Osteocyte (in vitro differentiated cells): ENCODE results near the gene CARMIL1. TPM values are rescaled to one million over a fixed set of nuclear protein-coding genes. Genes with fewer than 3 reads are reported as not detected.

ENCODE experiments used
- DNase-seq: peaks from one replicate; pipeline ENCODE4 v3.0.0; 2021; ENCODE audit warnings: mixed read lengths; ENCODE audit not compliant: unreplicated experiment; ENCODE audit errors: extremely low spot score
- H3K27ac Mint-ChIP-seq: one replicate; pipeline ENCODE4 v1.8.0; 2021; ENCODE audit warnings: mild to moderate bottlenecking, mixed read lengths; ENCODE audit not compliant: unreplicated experiment
- H3K27me3 Mint-ChIP-seq: one replicate; pipeline ENCODE4 v1.8.0; 2021; ENCODE audit warnings: mixed read lengths; ENCODE audit not compliant: unreplicated experiment
- H3K36me3 Mint-ChIP-seq: one replicate; pipeline ENCODE4 v1.8.0; 2021; ENCODE audit warnings: mixed read lengths; ENCODE audit not compliant: unreplicated experiment
- H3K4me1 Mint-ChIP-seq: one replicate; pipeline ENCODE4 v1.8.0; 2021; ENCODE audit warnings: mixed read lengths; ENCODE audit not compliant: unreplicated experiment
- H3K4me3 Mint-ChIP-seq: one replicate; pipeline ENCODE4 v1.8.0; 2021; ENCODE audit warnings: mild to moderate bottlenecking, moderate library complexity, mixed read lengths; ENCODE audit not compliant: unreplicated experiment
- H3K9me3 Mint-ChIP-seq: one replicate; pipeline ENCODE4 v1.8.0; 2021; ENCODE audit warnings: mixed read lengths; ENCODE audit not compliant: unreplicated experiment
- total RNA-seq: library from RNA; stranded (reverse); gene quantifications from 2 replicates; pipeline ENCODE4 v1.2.1, GENCODE V29; 2021
- TF ChIP-seq, protein P1 (sequence below): fragments of 200-600 bp; sonication (generic); IDR thresholded peaks from 2 replicates; pipeline ENCODE4 v1.5.0; 2021; ENCODE audit warnings: antibody characterized with exemption, mild to moderate bottlenecking, moderate library complexity

Gene CARMIL1
- total RNA-seq, 1 donor from 2014 or later: 14.9 TPM

GRCh38 chr6:25596928-25597818 lies 318.0 kb downstream of the CARMIL1 start:
- H3K4me1 Mint-ChIP-seq: peaks cover 2% of the 10 kb centered on the region
- H3K27ac Mint-ChIP-seq: no peak overlapping the region
- no peak overlapping the region for H3K4me3 Mint-ChIP-seq
- H3K27me3 Mint-ChIP-seq: no peaks in the 10 kb centered on the region
- H3K36me3 Mint-ChIP-seq: peaks cover 26% of the 10 kb centered on the region
- H3K9me3 Mint-ChIP-seq: no peaks in the 10 kb centered on the region
- TF ChIP-seq, protein P1, sequence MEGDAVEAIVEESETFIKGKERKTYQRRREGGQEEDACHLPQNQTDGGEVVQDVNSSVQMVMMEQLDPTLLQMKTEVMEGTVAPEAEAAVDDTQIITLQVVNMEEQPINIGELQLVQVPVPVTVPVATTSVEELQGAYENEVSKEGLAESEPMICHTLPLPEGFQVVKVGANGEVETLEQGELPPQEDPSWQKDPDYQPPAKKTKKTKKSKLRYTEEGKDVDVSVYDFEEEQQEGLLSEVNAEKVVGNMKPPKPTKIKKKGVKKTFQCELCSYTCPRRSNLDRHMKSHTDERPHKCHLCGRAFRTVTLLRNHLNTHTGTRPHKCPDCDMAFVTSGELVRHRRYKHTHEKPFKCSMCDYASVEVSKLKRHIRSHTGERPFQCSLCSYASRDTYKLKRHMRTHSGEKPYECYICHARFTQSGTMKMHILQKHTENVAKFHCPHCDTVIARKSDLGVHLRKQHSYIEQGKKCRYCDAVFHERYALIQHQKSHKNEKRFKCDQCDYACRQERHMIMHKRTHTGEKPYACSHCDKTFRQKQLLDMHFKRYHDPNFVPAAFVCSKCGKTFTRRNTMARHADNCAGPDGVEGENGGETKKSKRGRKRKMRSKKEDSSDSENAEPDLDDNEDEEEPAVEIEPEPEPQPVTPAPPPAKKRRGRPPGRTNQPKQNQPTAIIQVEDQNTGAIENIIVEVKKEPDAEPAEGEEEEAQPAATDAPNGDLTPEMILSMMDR: no peak
- no peak for DNase-seq

DNA sequence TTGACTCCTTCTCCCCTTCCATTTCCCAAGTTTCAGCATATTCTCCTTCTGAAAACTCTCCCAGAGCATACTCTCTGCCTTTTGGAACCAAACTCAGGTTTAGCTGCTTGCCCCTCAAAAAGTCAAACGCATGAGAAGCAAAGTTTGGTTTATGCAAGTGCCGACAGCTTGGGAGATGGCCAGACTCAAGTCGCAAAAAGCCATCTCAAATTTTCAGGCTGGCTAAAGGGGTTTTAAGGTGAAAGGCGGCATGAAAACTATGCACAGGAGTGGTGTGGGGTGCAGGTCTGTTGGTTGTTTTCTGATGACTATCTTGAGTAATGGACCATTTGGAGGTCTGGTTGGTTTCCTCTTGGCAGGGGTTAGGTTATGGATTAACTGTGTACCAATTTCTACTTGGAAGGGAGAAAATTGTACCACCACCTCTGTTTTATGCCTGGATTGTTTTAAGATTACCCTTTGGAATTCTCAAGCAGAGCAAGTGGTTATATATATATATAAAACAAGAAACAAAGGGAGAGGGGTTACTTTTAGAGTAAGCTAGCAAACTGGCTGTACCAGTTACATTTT lies 320.4 kb downstream of the CARMIL1 start:
- H3K36me3 Mint-ChIP-seq: peaks cover 23% of the 10 kb centered on the region
- no peak overlapping the region for H3K27ac Mint-ChIP-seq
- no peaks in the 10 kb centered on the region for H3K9me3 Mint-ChIP-seq
- no peak overlapping the region for H3K4me3 Mint-ChIP-seq
- DNase-seq: no peak
- no peaks in the 10 kb centered on the region for H3K27me3 Mint-ChIP-seq
- peaks cover 3% of the 10 kb centered on the region for H3K4me1 Mint-ChIP-seq
- TF ChIP-seq, protein P1: no peak

DNA sequence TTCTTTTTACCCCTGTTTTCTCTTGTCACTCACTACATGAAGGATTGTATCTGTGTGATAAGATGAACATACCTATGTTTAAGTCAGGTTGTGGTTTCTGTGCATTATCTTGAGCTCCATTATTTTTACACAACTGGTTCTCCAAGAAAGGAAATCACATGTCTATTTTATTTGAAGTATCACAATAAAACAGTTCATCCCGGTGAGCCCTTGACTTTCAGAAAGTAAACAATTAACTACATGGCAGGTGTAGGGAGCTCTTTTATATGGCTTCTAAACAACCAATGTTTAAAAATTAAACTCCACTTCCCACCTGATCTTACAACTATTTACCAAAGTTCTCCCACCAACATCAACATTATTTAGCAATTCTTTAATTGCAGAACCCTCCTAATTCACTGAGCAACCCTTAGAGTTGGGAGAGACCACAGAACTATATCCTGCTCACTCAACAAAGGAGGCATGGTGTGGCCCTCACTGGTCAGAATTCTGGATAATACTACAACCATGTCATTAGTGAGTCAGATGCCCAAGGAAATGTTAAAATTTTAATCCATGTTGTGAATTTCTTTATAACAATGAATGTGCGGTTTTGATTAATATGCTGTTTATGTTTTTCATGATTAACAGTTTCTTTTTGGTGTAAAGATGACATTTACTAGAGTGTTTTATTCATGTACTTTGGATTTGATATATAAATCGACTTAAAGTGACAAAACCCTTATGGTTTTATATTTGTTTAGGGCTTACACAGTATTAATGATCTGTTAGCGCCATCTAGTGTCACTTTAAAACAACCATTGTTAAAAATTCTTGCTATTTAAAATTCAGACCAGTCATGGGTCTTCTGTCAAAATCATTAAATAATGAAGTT lies 322.9 kb downstream of the CARMIL1 start:
- Mint-ChIP-seq H3K9me3 (no peaks in the 10 kb centered on the region), H3K36me3 (peaks cover 21% of the 10 kb centered on the region), H3K27ac (no peak overlapping the region), H3K4me1 (peaks cover 3% of the 10 kb centered on the region), H3K4me3 (no peak overlapping the region), H3K27me3 (no peaks in the 10 kb centered on the region)
- TF ChIP-seq, protein P1: peak; percentile 69
- DNase-seq: no peak

DNA sequence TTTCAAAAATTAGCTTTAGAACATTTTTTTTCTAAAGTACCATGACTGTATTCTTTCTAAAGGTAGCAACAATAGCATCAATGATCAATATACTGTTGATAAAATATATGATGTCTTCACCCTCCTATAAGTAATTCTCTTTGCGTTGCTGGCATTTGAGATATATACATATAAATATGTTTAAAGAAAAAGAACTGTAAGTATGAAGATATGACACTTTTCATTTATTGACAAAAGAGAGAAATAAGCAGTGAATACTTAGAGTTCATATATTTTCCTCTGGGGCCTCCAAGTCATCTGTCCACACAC lies 323.5 kb downstream of the CARMIL1 start:
- Mint-ChIP-seq H3K36me3 (peaks cover 16% of the 10 kb centered on the region), H3K4me3 (no peak overlapping the region), H3K27me3 (no peaks in the 10 kb centered on the region), H3K4me1 (peaks cover 3% of the 10 kb centered on the region), H3K9me3 (no peaks in the 10 kb centered on the region), H3K27ac (no peak overlapping the region)
- DNase-seq: no peak
- TF ChIP-seq, protein P1: peak; percentile 8
